ENCODE measurements around the gene CSRNP3. TPM values are rescaled to one million over a fixed set of nuclear protein-coding genes. Genes with fewer than 3 reads are reported as not detected.

CSRNP3 gene
- total RNA-seq, 1 donor from 2014 or later, result 1.5 TPM

GRCh38 chr2:165635532-165635931 lies 166.0 kb downstream of the CSRNP3 start:
- Mint-ChIP-seq H3K9me3 (ENCODE audit: unreplicated experiment) (no peaks in the 10 kb centered on the region), H3K4me3 (ENCODE audit: unreplicated experiment) (no peak overlapping the region), H3K36me3 (ENCODE audit: unreplicated experiment) (no peaks in the 10 kb centered on the region), H3K4me1 (ENCODE audit: unreplicated experiment) (peaks cover 27% of the 10 kb centered on the region), H3K27ac (ENCODE audit: unreplicated experiment) (peak overlapping the region; percentile 82), H3K27me3 (ENCODE audit: unreplicated experiment) (no peaks in the 10 kb centered on the region)
- TF ChIP-seq CTCF (IDR thresholded peaks at IDR 0.05), result no peak
- DNase-seq (ENCODE audit: extremely low spot score, unreplicated experiment), result no peak

- Mint-ChIP-seq H3K4me1 (ENCODE audit: unreplicated experiment) (peaks cover 27% of the 10 kb centered on the region), H3K27me3 (ENCODE audit: unreplicated experiment) (no peaks in the 10 kb centered on the region), H3K4me3 (ENCODE audit: unreplicated experiment) (no peak overlapping the region), H3K36me3 (ENCODE audit: unreplicated experiment) (no peaks in the 10 kb centered on the region), H3K9me3 (ENCODE audit: unreplicated experiment) (no peaks in the 10 kb centered on the region), H3K27ac (ENCODE audit: unreplicated experiment) (no peak overlapping the region)
- no peak for TF ChIP-seq CTCF (IDR thresholded peaks at IDR 0.05)
- no peak for DNase-seq (ENCODE audit: extremely low spot score, unreplicated experiment)
Observed at GRCh38 chr2:165636959-165637358, 167.5 kb downstream of the CSRNP3 start.

- peaks cover 27% of the 10 kb centered on the region for H3K4me1 Mint-ChIP-seq (ENCODE audit: unreplicated experiment)
- no peak for TF ChIP-seq CTCF (IDR thresholded peaks at IDR 0.05)
- H3K27me3 Mint-ChIP-seq (ENCODE audit: unreplicated experiment), result no peaks in the 10 kb centered on the region
- H3K4me3 Mint-ChIP-seq (ENCODE audit: unreplicated experiment), result no peak overlapping the region
- no peak for DNase-seq (ENCODE audit: extremely low spot score, unreplicated experiment)
- H3K9me3 Mint-ChIP-seq (ENCODE audit: unreplicated experiment), result no peaks in the 10 kb centered on the region
- H3K27ac Mint-ChIP-seq (ENCODE audit: unreplicated experiment), result no peak overlapping the region
- H3K36me3 Mint-ChIP-seq (ENCODE audit: unreplicated experiment), result no peaks in the 10 kb centered on the region
Observed at GRCh38 chr2:165637396-165637795, 167.9 kb downstream of the CSRNP3 start.

- no peaks in the 10 kb centered on the region for H3K36me3 Mint-ChIP-seq (ENCODE audit: unreplicated experiment)
- peaks cover 6% of the 10 kb centered on the region for H3K9me3 Mint-ChIP-seq (ENCODE audit: unreplicated experiment)
- no peak for DNase-seq (ENCODE audit: extremely low spot score, unreplicated experiment)
- H3K27ac Mint-ChIP-seq (ENCODE audit: unreplicated experiment), result no peak overlapping the region
- TF ChIP-seq CTCF (IDR thresholded peaks at IDR 0.05), result no peak
- H3K4me1 Mint-ChIP-seq (ENCODE audit: unreplicated experiment), result peaks cover 14% of the 10 kb centered on the region
- no peak overlapping the region for H3K4me3 Mint-ChIP-seq (ENCODE audit: unreplicated experiment)
- no peaks in the 10 kb centered on the region for H3K27me3 Mint-ChIP-seq (ENCODE audit: unreplicated experiment)
Observed at GRCh38 chr2:165639504-165639903, 170.0 kb downstream of the CSRNP3 start.

- no peak for DNase-seq (ENCODE audit: extremely low spot score, unreplicated experiment)
- Mint-ChIP-seq H3K27me3 (ENCODE audit: unreplicated experiment) (no peaks in the 10 kb centered on the region), H3K27ac (ENCODE audit: unreplicated experiment) (no peak overlapping the region), H3K36me3 (ENCODE audit: unreplicated experiment) (no peaks in the 10 kb centered on the region), H3K4me3 (ENCODE audit: unreplicated experiment) (no peak overlapping the region), H3K9me3 (ENCODE audit: unreplicated experiment) (peaks cover 6% of the 10 kb centered on the region), H3K4me1 (ENCODE audit: unreplicated experiment) (peaks cover 7% of the 10 kb centered on the region)
- no peak for TF ChIP-seq CTCF (IDR thresholded peaks at IDR 0.05)
Observed at GRCh38 chr2:165640247-165640929, 170.9 kb downstream of the CSRNP3 start.
